HCT116 (cell line): ENCODE data around the gene IZUMO4. TPM values are rescaled to one million over a fixed set of nuclear protein-coding genes. Genes with fewer than 3 reads are reported as not detected.

Source experiments
- ATAC-seq: fragments of 200-7000 bp; cut with Tn5 transposase; 2 replicates; pipeline ENCODE4 v1.9.1; 2020; ENCODE audit warnings: mild to moderate bottlenecking, moderate library complexity
- BruUV-seq: library from RNA; stranded (reverse); fragments of 400-500 nt; replicated peaks from 2 replicates; lab custom pipeline; 2021; lab: Mats Ljungman, UMichigan
- CTCF ChIA-PET: fragments of 300-600 bp; sonication (Branson Sonifier 250); formaldehyde crosslinking; loops from one replicate; lab custom pipeline; 2021; ENCODE audit warnings: antibody characterized with exemption; lab: Charles Lee
- POLR2A ChIA-PET: fragments of 300-600, 350-600 bp; sonication (Branson Sonifier 250); formaldehyde crosslinking; loops from one replicate; lab custom pipeline; 2021; ENCODE audit warnings: antibody characterized with exemption; lab: Charles Lee
- RAD21 ChIA-PET, 2 experiments: fragments of 300-600 bp; sonication (Branson Sonifier 250); formaldehyde crosslinking; loops; one replicate each; lab custom pipeline; 2023; ENCODE audit warnings: low total read pairs in 2 of 2; ENCODE audit not compliant: uncharacterized antibody in 2 of 2, unreplicated experiment in 2 of 2, low non-redundant PET in 1 of 2; lab: Charles Lee
- DNase-seq: peaks from one replicate; pipeline ENCODE4 v3.0.0-alpha.2; 2010; ENCODE audit warnings: low read depth, low spot score
- H2AFZ ChIP-seq: fragments of 200-600 bp; shearing (Covaris generic), sonication (generic); 2 replicates; pipeline ENCODE4 v1.6.1; 2017; ENCODE audit warnings: low read depth, mixed run types, mixed read lengths, antibody characterized with exemption, low read length; ENCODE audit not compliant: poor library complexity, severe bottlenecking
- H3K27ac ChIP-seq: 2 replicates; pipeline ENCODE4 v1.5.1; 2012; ENCODE audit warnings: low read depth, low read length
- H3K27me3 ChIP-seq: fragments of 200-600 bp; sonication (generic); 2 replicates; pipeline ENCODE4 v1.6.1; 2016; ENCODE audit warnings: mixed run types, low read length, mixed read lengths; ENCODE audit not compliant: insufficient read depth
- H3K36me3 ChIP-seq, 2 experiments: fragments of 200-500 bp in 1 of 2; fragments of 200-600 bp in 1 of 2; sonication (Bioruptor generic) in 1 of 2; sonication (generic) in 1 of 2; 2 replicates each; pipeline versions ENCODE4 v1.5.1 to v1.6.1; 2014 to 2016; ENCODE audit warnings: low read length in 2 of 2, inconsistent platforms in 1 of 2, mixed read lengths in 1 of 2, mixed run types in 1 of 2; ENCODE audit not compliant: insufficient read depth in 2 of 2, control insufficient read depth in 1 of 2
- H3K4me1 ChIP-seq, 2 experiments: fragments of 200-600 bp in 1 of 2; sonication (generic) in 1 of 2; 2 replicates each; pipeline versions ENCODE4 v1.5.1 to v1.6.1; 2012 to 2017; ENCODE audit warnings: low read length in 2 of 2, inconsistent platforms in 1 of 2, mild to moderate bottlenecking in 1 of 2, mixed read lengths in 1 of 2, mixed run types in 1 of 2, moderate library complexity in 1 of 2; ENCODE audit not compliant: insufficient read depth in 2 of 2, control insufficient read depth in 1 of 2
- H3K4me2 ChIP-seq: fragments of 200-600 bp; sonication (generic); 2 replicates; pipeline ENCODE4 v1.6.1; 2017; ENCODE audit warnings: mixed run types, low read length, mixed read lengths
- H3K4me3 ChIP-seq, 2 experiments: fragments of 200-600 bp in 1 of 2; sonication (generic) in 1 of 2; replicated peaks in 1 of 2; 2 replicates each; pipeline ENCODE4 v1.5.1; 2011 to 2016; ENCODE audit warnings: low read length in 2 of 2, control low read depth in 1 of 2, low read depth in 1 of 2, mild to moderate bottlenecking in 1 of 2, mixed read lengths in 1 of 2, mixed run types in 1 of 2
- H3K79me2 ChIP-seq: fragments of 200-600 bp; sonication (generic); 2 replicates; pipeline ENCODE4 v1.6.1; 2017; ENCODE audit warnings: mild to moderate bottlenecking, mixed run types, low read length, moderate library complexity, mixed read lengths; ENCODE audit not compliant: insufficient read depth
- H3K9ac ChIP-seq: fragments of 200-600 bp; sonication (generic); 2 replicates; pipeline ENCODE4 v1.6.1; 2016; ENCODE audit warnings: low read length, mixed read lengths
- H3K9me2 ChIP-seq: fragments of 200-600 bp; sonication (generic), shearing (Covaris generic); 2 replicates; pipeline ENCODE4 v1.6.1; 2017; ENCODE audit warnings: mixed run types, mild to moderate bottlenecking, moderate library complexity; ENCODE audit not compliant: insufficient read depth
- H3K9me3 ChIP-seq, 2 experiments: fragments of 200-500 bp in 1 of 2; fragments of 200-600 bp in 1 of 2; sonication (Bioruptor generic) in 1 of 2; sonication (generic) in 1 of 2; 2 replicates each; pipeline ENCODE4 v1.6.1; 2014 to 2017; ENCODE audit warnings: low read length in 2 of 2, mixed read lengths in 2 of 2, inconsistent platforms in 1 of 2, low read depth in 1 of 2, mild to moderate bottlenecking in 1 of 2, mixed run types in 1 of 2, moderate library complexity in 1 of 2; ENCODE audit not compliant: control insufficient read depth in 1 of 2, insufficient read depth in 1 of 2
- H4K20me1 ChIP-seq: fragments of 200-600 bp; sonication (generic), shearing (Covaris generic); 2 replicates; pipeline ENCODE4 v1.6.1; 2017; ENCODE audit warnings: mixed run types, mild to moderate bottlenecking, moderate library complexity; ENCODE audit not compliant: insufficient read depth
- ATF3 ChIP-seq: IDR thresholded peaks from 2 replicates; pipeline ENCODE4 v1.6.1; 2012
- CBX3 ChIP-seq: IDR thresholded peaks from 2 replicates; pipeline ENCODE4 v1.6.1; 2012; ENCODE audit warnings: low read depth
- CEBPB ChIP-seq: IDR thresholded peaks from 2 replicates; pipeline ENCODE4 v1.6.1; 2012; ENCODE audit warnings: low read depth
- ELF1 ChIP-seq: IDR thresholded peaks from 2 replicates; pipeline ENCODE4 v1.6.1; 2012; ENCODE audit warnings: low read depth, borderline replicate concordance
- EZH2 ChIP-seq: fragments of 200-600 bp; sonication (generic); IDR thresholded peaks from 2 replicates; pipeline ENCODE4 v1.6.1; 2017; ENCODE audit warnings: antibody characterized with exemption, mixed run types
- EZH2phosphoT487 ChIP-seq: fragments of 200-600 bp; IDR thresholded peaks from 2 replicates; pipeline ENCODE4 v1.6.1; 2018; ENCODE audit warnings: antibody characterized with exemption, borderline replicate concordance
- JUND ChIP-seq: IDR thresholded peaks from 2 replicates; pipeline ENCODE4 v1.6.1; 2012
- MAX ChIP-seq: IDR thresholded peaks from 2 replicates; pipeline ENCODE4 v1.6.1; 2012
- POLR2A ChIP-seq: IDR thresholded peaks from 2 replicates; pipeline ENCODE4 v1.7.0; 2011; ENCODE audit warnings: borderline replicate concordance; ENCODE audit not compliant: insufficient read depth, insufficient read length; ENCODE audit errors: extremely low read depth
- POLR2AphosphoS5 ChIP-seq: IDR thresholded peaks from 2 replicates; pipeline ENCODE4 v1.6.1; 2011; ENCODE audit warnings: mild to moderate bottlenecking, low read depth, low read length, moderate library complexity
- RAD21 ChIP-seq: IDR thresholded peaks from 2 replicates; pipeline ENCODE4 v1.6.1; 2012; ENCODE audit warnings: low read depth, mild to moderate bottlenecking
- REST ChIP-seq: IDR thresholded peaks from 2 replicates; pipeline ENCODE4 v1.6.1; 2012; ENCODE audit warnings: low read depth
- SIN3A ChIP-seq: IDR thresholded peaks from 2 replicates; pipeline ENCODE4 v1.6.1; 2012; ENCODE audit warnings: low read depth
- SP1 ChIP-seq: IDR thresholded peaks from 2 replicates; pipeline ENCODE4 v1.6.1; 2012; ENCODE audit warnings: low read depth
- YY1 ChIP-seq: IDR thresholded peaks from 2 replicates; pipeline ENCODE4 v1.6.1; 2011; ENCODE audit warnings: low read length, low read depth, moderate library complexity, mild to moderate bottlenecking; ENCODE audit not compliant: insufficient replicate concordance; ENCODE audit errors: extremely low read depth
- ZBTB33 ChIP-seq: IDR thresholded peaks from 2 replicates; pipeline ENCODE4 v1.6.1; 2011; ENCODE audit warnings: mild to moderate bottlenecking, low read length, moderate library complexity; ENCODE audit not compliant: insufficient replicate concordance; ENCODE audit errors: extremely low read depth
- ZFX ChIP-seq: fragments of 450-650 bp; IDR thresholded peaks from 2 replicates; pipeline ENCODE4 v1.6.1; 2017
- ZNF274 ChIP-seq: fragments of 200-500 bp; sonication (Bioruptor generic); IDR thresholded peaks from 2 replicates; pipeline ENCODE4 v1.6.1; 2014; ENCODE audit warnings: mild to moderate bottlenecking, low read depth, low read length, inconsistent platforms
- intact Hi-C: fragments of 100-400 bp; cut with micrococcal nuclease; formaldehyde crosslinking; loops from 2 replicates; pipeline ENCODE4 v1.10.0; 2022
- total RNA-seq: library from RNA; stranded (reverse); gene quantifications from one replicate; pipeline ENCODE4 v1.2.1, GENCODE V29; 2021; ENCODE audit not compliant: unreplicated experiment

Gene IZUMO4
- total RNA-seq, 1 experiment from 2014 or later = 6.1 TPM

- DNase-seq = no peak
- Histone ChIP-seq H3K79me2 (no peaks in the 10 kb centered on the region), H3K9ac (no peak overlapping the region)
- no TSS peak for BruUV-seq
- intact Hi-C loops = no loop called here
- TF ChIP-seq EZH2phosphoT487 (no peak), ZBTB33 (no peak), SIN3A (no peak), CBX3 (no peak), SP1 (no peak), MAX (no peak), RAD21 (no peak), POLR2A (no peak), POLR2AphosphoS5 (no peak), ZFX (no peak), EZH2 (no peak), YY1 (no peak), CEBPB (no peak), ELF1 (no peak), ATF3 (no peak), JUND (no peak), REST (no peak), ZNF274 (no peak)
- TF ChIP-seq, all 23 proteins: peak for 0
- Histone ChIP-seq H4K20me1 (no peaks in the 10 kb centered on the region), H3K4me3 (no peak overlapping the region), H3K4me1 (peaks cover 13 to 28% of the 10 kb centered on the region in 2 experiments), H3K9me3 (no peaks in the 10 kb centered on the region), H3K27ac (no peak overlapping the region), H3K36me3 (peaks cover 0 to 4% of the 10 kb centered on the region in 2 experiments; a peak in 1 of 4 replicates), H3K9me2 (no peaks in the 10 kb centered on the region), H3K4me2 (no peak overlapping the region), H3K27me3 (no peaks in the 10 kb centered on the region), H2AFZ (no peak overlapping the region)
- ATAC-seq = no peak
- ChIA-PET RAD21 (no interaction called here), POLR2A (no interaction called here), CTCF (no interaction called here)
These were observed 14.6 kb upstream of the IZUMO4 start for GRCh38 chr19:2081873-2082810.
